ENCODE data around the gene RPS6KA6.

DNA sequence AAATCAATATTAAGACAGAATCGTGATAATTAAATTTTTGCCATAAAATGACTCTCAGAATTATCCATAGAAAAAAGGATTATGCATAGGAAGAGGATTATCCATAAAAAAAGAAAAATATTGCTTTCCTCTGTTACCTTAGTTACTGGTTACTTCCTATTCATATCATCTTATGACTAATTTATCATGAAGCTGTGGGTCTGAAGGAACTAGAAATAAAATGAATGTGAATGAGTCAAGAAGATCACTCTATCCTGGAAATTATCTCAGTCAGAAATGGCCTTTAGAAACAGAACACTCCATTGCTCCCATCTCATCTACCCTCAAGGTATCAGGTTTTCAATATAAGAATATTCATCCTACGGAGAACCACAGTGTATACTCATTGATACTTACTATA lies 19.4 kb downstream of the RPS6KA6 start:
- TF ChIP-seq CTCF (IDR thresholded peaks at IDR 0.05) (no peak), POLR2AphosphoS5 (IDR thresholded peaks at IDR 0.05) (no peak), POLR2A (IDR thresholded peaks at IDR 0.05; ENCODE audit: low read depth) (no peak), EP300 (IDR thresholded peaks at IDR 0.05) (no peak)

Data from esophagus muscularis mucosa (tissue), 4 donors.